Measurements from ENCODE around the gene ZNF785. TPM values are rescaled to one million over a fixed set of nuclear protein-coding genes. Genes with fewer than 3 reads are reported as not detected.

Gene ZNF785
- total RNA-seq, 1 experiment from 2014 or later: 18.8 TPM

- Mint-ChIP-seq H3K27ac (peak overlapping the region; percentile 96 to 99 (median 96)), H3K27me3 (ENCODE audit: low read depth) (no peaks in the 10 kb centered on the region), H3K4me3 (peak overlapping the region; percentile 77 to 89), H3K36me3 (ENCODE audit: insufficient read depth in 1 of 3, low read depth in 3 of 3) (peaks cover 15 to 24% (median 17%) of the 10 kb centered on the region in 3 experiments), H3K4me1 (peaks cover 23 to 27% of the 10 kb centered on the region in 2 experiments), H3K9me3 (no peaks in the 10 kb centered on the region; a peak in 1 of 5 replicates)
- no peak overlapping the region for H4K91ac ChIP-seq (ENCODE audit: insufficient read length, low read depth, low read length)
- peak overlapping the region; percentile 42 for H2BK120ac ChIP-seq (ENCODE audit: low read depth, low read length, poor library complexity, severe bottlenecking)
- peak; percentile 81 for DNase-seq
- peak overlapping the region; percentile 76 for H3K14ac ChIP-seq (ENCODE audit: insufficient read depth, low read length)
- no peaks in the 10 kb centered on the region for H3K79me1 ChIP-seq (ENCODE audit: insufficient read depth, low read depth, low read length, poor library complexity, severe bottlenecking)
- WGBS (ENCODE audit: extremely low coverage, insufficient read length, low lambda C conversion rate): no CpG with 5 or more reads among the region's 12 CpGs
- peak overlapping the region; percentile 21 for H2BK12ac ChIP-seq (ENCODE audit: insufficient read length, low read depth, low read length)
- H3K4ac ChIP-seq (ENCODE audit: low read depth, low read length): no peak overlapping the region; the same call in 1 of the 2 replicates
- H2AK5ac ChIP-seq (ENCODE audit: insufficient read length, low read length): no peak overlapping the region
- no peaks in the 10 kb centered on the region for H3K79me2 ChIP-seq (ENCODE audit: insufficient read depth, low read length)
- peaks cover 23% of the 10 kb centered on the region for H3K23me2 ChIP-seq (ENCODE audit: insufficient read length, low read depth, low read length, poor library complexity, severe bottlenecking)
- no peak overlapping the region for H2BK20ac ChIP-seq (ENCODE audit: low read depth, low read length, poor library complexity, severe bottlenecking)
- peak overlapping the region; percentile 83 for H3K27ac ChIP-seq (ENCODE audit: insufficient read length, low read depth, low read length)
- H3K56ac ChIP-seq (ENCODE audit: insufficient read length, low read depth, low read length): no peak overlapping the region
- peak overlapping the region; percentile 81 for H3K18ac ChIP-seq (ENCODE audit: insufficient read length, low read depth, low read length)
- H3K23ac ChIP-seq (ENCODE audit: insufficient read length, low read depth, low read length): no peak overlapping the region
- H3T11ph ChIP-seq (ENCODE audit: low read length): peak overlapping the region; percentile 39
- no peak overlapping the region for H2AFZ ChIP-seq (ENCODE audit: low read length)
- H2BK15ac ChIP-seq (ENCODE audit: low read depth, low read length): no peak overlapping the region
- H3K9me3 ChIP-seq (ENCODE audit: control insufficient read depth, low read depth, low read length): no peaks in the 10 kb centered on the region
- no peaks in the 10 kb centered on the region; the same call in 1 of the 2 replicates for H3K4me1 ChIP-seq (ENCODE audit: insufficient read depth, low read length)
- H4K8ac ChIP-seq (replicated peaks; ENCODE audit: insufficient read length, low read depth, low read length): peak overlapping the region; percentile 63
- peak overlapping the region; percentile 61 for H3K4me2 ChIP-seq (ENCODE audit: insufficient read depth, insufficient read length, low read length)
- H3K27me3 ChIP-seq (ENCODE audit: insufficient read depth, low read length): no peaks in the 10 kb centered on the region
- H2BK5ac ChIP-seq (ENCODE audit: insufficient read length, low read length): no peak overlapping the region
- H3K9ac ChIP-seq (ENCODE audit: extremely low read depth, insufficient read length, low read length): peak overlapping the region; percentile 92
- no peak overlapping the region for H4K5ac ChIP-seq (ENCODE audit: insufficient read length, low read depth, low read length)
- H4K20me1 ChIP-seq (ENCODE audit: control insufficient read depth, insufficient read depth, insufficient read length): no peaks in the 10 kb centered on the region
- peak; percentile 66 for TF ChIP-seq CTCF (conservative IDR thresholded peaks at IDR 0.05)
Measured at GRCh38 chr16:30535777-30536190, 49.7 kb downstream of the ZNF785 start.
